GM12874 (cell line): Measurements from ENCODE around the gene CABP2.

ENCODE experiments used
- CTCF ChIP-seq: IDR thresholded peaks from 2 replicates; pipeline ENCODE4 v1.5.1; 2011; ENCODE audit warnings: low read depth, mild to moderate bottlenecking, control low read depth, low read length, moderate library complexity; ENCODE audit not compliant: insufficient read depth

CABP2 gene

GRCh38 chr11:67558084-67558772 is 35.0 kb upstream of the CABP2 start:
- no peak for TF ChIP-seq CTCF

- no peak for TF ChIP-seq CTCF
Measured at GRCh38 chr11:67556244-67556643, 33.0 kb upstream of the CABP2 start.

- no peak for TF ChIP-seq CTCF
Measured at GRCh38 chr11:67551127-67551526, 27.9 kb upstream of the CABP2 start.

- TF ChIP-seq CTCF = no peak
Measured at GRCh38 chr11:67548555-67549110, 25.4 kb upstream of the CABP2 start.

- no peak for TF ChIP-seq CTCF
Measured at GRCh38 chr11:67545280-67545679, 22.0 kb upstream of the CABP2 start.

- no peak for TF ChIP-seq CTCF
Measured at GRCh38 chr11:67544616-67545242, 21.5 kb upstream of the CABP2 start.

GRCh38 chr11:67543585-67543984 is 20.3 kb upstream of the CABP2 start:
- no peak for TF ChIP-seq CTCF
